Liver (tissue), 3 donors: Measurements from ENCODE around the gene NUDC.

Experiments used
- ATF3 ChIP-seq: IDR thresholded peaks from 2 replicates; pipeline ENCODE4 v1.6.1; 2016; ENCODE audit warnings: antibody characterized with exemption
- CTCF ChIP-seq: fragments of 150-350 bp; IDR thresholded peaks from 2 replicates; pipeline ENCODE4 v1.5.1; 2017; ENCODE audit warnings: improper control_type of control experiment, low read depth, low read length; ENCODE audit not compliant: missing input control
- EGR1 ChIP-seq, 2 donors: IDR thresholded peaks; 2 replicates each; pipeline ENCODE4 v1.6.1; 2016 to 2018; ENCODE audit warnings: antibody characterized with exemption in 2 of 2, low read depth in 2 of 2
- FOXA1 ChIP-seq: IDR thresholded peaks from 2 replicates; pipeline ENCODE4 v1.6.1; 2016; ENCODE audit warnings: antibody characterized with exemption
- GABPA ChIP-seq, 2 donors: IDR thresholded peaks in 1 of 2; conservative IDR thresholded peaks in 1 of 2; 2 replicates each; pipeline ENCODE4 v1.6.1; 2016; ENCODE audit warnings: antibody characterized with exemption in 2 of 2, mild to moderate bottlenecking in 1 of 2, moderate library complexity in 1 of 2
- JUND ChIP-seq, 2 donors: IDR thresholded peaks; 2 replicates each; pipeline ENCODE4 v1.6.1; 2016; ENCODE audit warnings: antibody characterized with exemption in 2 of 2
- MAX ChIP-seq: IDR thresholded peaks from 2 replicates; pipeline ENCODE4 v1.6.1; 2016; ENCODE audit warnings: antibody characterized with exemption
- RAD21 ChIP-seq, 2 donors: IDR thresholded peaks; 2 replicates each; pipeline ENCODE4 v1.6.1; 2016; ENCODE audit warnings: antibody characterized with exemption in 2 of 2, mild to moderate bottlenecking in 2 of 2
- YY1 ChIP-seq: IDR thresholded peaks from 2 replicates; pipeline ENCODE4 v1.6.1; 2016; ENCODE audit warnings: antibody characterized with exemption, mild to moderate bottlenecking
- ZBTB33 ChIP-seq: IDR thresholded peaks from 2 replicates; pipeline ENCODE4 v1.6.1; 2016; ENCODE audit warnings: antibody characterized with exemption
- donor health status: healthy.
- donor health status: healthy.

GRCh38 chr1:26923711-26924110 is 2.2 kb downstream of the NUDC start:
- TF ChIP-seq ATF3 (no peak), JUND (IDR thresholded peaks at IDR 0.05) (no peak), CTCF (no peak), ZBTB33 (no peak), YY1 (no peak), GABPA (IDR thresholded peaks at IDR 0.05 in 1 of 2, conservative IDR thresholded peaks at IDR 0.05 in 1 of 2) (no peak), MAX (no peak), RAD21 (IDR thresholded peaks at IDR 0.05) (no peak), EGR1 (IDR thresholded peaks at IDR 0.05; ENCODE audit: low read depth in 2 of 2) (no peak), FOXA1 (no peak)
